HG02943 (cell line): ENCODE measurements around the gene PBRM1.

Experiments
- ATAC-seq: cut with Tn5 transposase; IDR thresholded peaks from one replicate; pipeline ENCODE4 v1.9.1; 2021; ENCODE audit warnings: mild to moderate bottlenecking, low read depth, moderate library complexity; ENCODE audit not compliant: unreplicated experiment

PBRM1 gene

GRCh38 chr3:52515192-52515591 lies 170.5 kb downstream of the PBRM1 start:
- ATAC-seq = no peak

- no peak for ATAC-seq
Measured at GRCh38 chr3:52514576-52514975, 171.1 kb downstream of the PBRM1 start.

GRCh38 chr3:52513281-52513680 lies 172.4 kb downstream of the PBRM1 start:
- no peak for ATAC-seq

- ATAC-seq = no peak
Measured at GRCh38 chr3:52512727-52513126, 173.0 kb downstream of the PBRM1 start.

- ATAC-seq = no peak
Measured at GRCh38 chr3:52512105-52512504, 173.6 kb downstream of the PBRM1 start.

- ATAC-seq = no peak
Measured at GRCh38 chr3:52511509-52511908, 174.2 kb downstream of the PBRM1 start.

- no peak for ATAC-seq
Measured at GRCh38 chr3:52509753-52510328, 175.9 kb downstream of the PBRM1 start.

GRCh38 chr3:52507359-52507758 lies 178.4 kb downstream of the PBRM1 start:
- ATAC-seq = no peak

GRCh38 chr3:52506266-52506966 lies 179.3 kb downstream of the PBRM1 start:
- ATAC-seq = no peak

- ATAC-seq = no peak
Measured at GRCh38 chr3:52504977-52505376, 180.7 kb downstream of the PBRM1 start.

- ATAC-seq = no peak
Measured at GRCh38 chr3:52503788-52504424, 181.8 kb downstream of the PBRM1 start.

GRCh38 chr3:52502808-52503350 lies 182.8 kb downstream of the PBRM1 start:
- no peak for ATAC-seq

GRCh38 chr3:52502001-52502400 lies 183.7 kb downstream of the PBRM1 start:
- no peak for ATAC-seq

- ATAC-seq = no peak
Measured at GRCh38 chr3:52501046-52501445, 184.7 kb downstream of the PBRM1 start.

- no peak for ATAC-seq
Measured at GRCh38 chr3:52498137-52499054, 187.3 kb downstream of the PBRM1 start.

- no peak for ATAC-seq
Measured at GRCh38 chr3:52495777-52496602, 189.7 kb downstream of the PBRM1 start.
